ENCODE results near the gene TWSG1. TPM values are rescaled to one million over a fixed set of nuclear protein-coding genes. Genes with fewer than 3 reads are reported as not detected.

Gene TWSG1
- total and polyA plus RNA-seq, 10 of the 15 experiments (the other 5 are each of a cell fraction or from before 2014, with no cell fraction given): 11.1 to 45.1 (median 27.7) TPM

DNA sequence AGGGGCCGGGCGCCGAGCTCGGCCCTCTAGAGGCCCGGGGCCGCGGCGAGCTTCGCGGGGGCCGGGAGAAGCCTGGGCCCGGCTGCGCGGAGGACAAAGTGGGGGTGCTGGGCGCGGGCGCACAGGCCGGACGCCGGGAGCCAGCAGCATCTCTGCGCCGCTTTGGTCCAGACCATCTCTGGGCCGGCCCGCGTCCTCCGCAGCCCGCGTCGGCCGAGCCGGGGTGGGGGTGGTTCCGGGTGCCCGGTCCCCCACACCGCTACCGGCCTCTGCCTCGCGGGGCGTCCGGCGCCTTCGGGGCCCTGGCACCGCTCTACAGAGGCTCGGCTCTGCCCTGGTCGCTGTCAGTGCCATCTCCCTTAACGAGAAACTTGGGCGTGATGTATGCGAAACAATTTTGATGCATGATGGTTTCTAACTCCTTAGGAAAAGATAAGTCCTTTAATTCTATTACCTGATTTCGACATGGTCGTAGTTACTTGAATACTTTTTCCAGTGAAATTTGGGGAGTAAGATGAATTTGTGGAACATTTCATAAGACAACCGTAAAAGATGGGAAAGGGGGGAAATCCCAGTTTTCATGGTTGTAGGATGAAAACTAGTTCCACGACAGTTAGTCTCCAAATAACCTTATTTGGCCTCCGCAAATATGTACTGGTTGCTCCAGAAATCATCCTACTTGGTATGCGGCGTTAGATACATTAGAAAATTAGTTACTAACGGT, 562 bp downstream of the TWSG1 start (continued):
- TF ChIP-seq DPF2 (IDR thresholded peaks at IDR 0.05) (peak; percentile 74), ASH2L (IDR thresholded peaks at IDR 0.05; ENCODE audit: borderline replicate concordance, low read depth) (0 out of 2 replicates have a peak, but pooled peaks have one; percentile 76), RAD21 (IDR thresholded peaks at IDR 0.05; ENCODE audit: insufficient read depth, low read depth, low read length) (peak; percentile 11; the same call in 1 of the 2 replicates), NR2F1 (conservative IDR thresholded peaks at IDR 0.05) (peak; percentile 44), EGR1 (IDR thresholded peaks at IDR 0.05; ENCODE audit: borderline replicate concordance in 1 of 2, low read depth in 2 of 2, low read length in 2 of 2) (0 out of 3 replicates have a peak, but pooled peaks of 1 of the 2 experiments have one; percentile 4), RB1 (IDR thresholded peaks at IDR 0.05; ENCODE audit: borderline replicate concordance) (0 out of 2 replicates have a peak, but pooled peaks have one; percentile 21), MTA3 (IDR thresholded peaks at IDR 0.05; ENCODE audit: borderline replicate concordance, low read length) (no peak), BACH1 (IDR thresholded peaks at IDR 0.05; ENCODE audit: borderline replicate concordance) (0 out of 2 replicates have a peak, but pooled peaks have one; percentile 24), EED (IDR thresholded peaks at IDR 0.05; ENCODE audit: low read depth) (no peak), LARP7 (IDR thresholded peaks at IDR 0.05) (peak; percentile 89), ZNF24 (IDR thresholded peaks at IDR 0.05) (no peak)
- TF ChIP-seq, protein P1, sequence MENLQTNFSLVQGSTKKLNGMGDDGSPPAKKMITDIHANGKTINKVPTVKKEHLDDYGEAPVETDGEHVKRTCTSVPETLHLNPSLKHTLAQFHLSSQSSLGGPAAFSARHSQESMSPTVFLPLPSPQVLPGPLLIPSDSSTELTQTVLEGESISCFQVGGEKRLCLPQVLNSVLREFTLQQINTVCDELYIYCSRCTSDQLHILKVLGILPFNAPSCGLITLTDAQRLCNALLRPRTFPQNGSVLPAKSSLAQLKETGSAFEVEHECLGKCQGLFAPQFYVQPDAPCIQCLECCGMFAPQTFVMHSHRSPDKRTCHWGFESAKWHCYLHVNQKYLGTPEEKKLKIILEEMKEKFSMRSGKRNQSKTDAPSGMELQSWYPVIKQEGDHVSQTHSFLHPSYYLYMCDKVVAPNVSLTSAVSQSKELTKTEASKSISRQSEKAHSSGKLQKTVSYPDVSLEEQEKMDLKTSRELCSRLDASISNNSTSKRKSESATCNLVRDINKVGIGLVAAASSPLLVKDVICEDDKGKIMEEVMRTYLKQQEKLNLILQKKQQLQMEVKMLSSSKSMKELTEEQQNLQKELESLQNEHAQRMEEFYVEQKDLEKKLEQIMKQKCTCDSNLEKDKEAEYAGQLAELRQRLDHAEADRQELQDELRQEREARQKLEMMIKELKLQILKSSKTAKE (IDR thresholded peaks at IDR 0.05; ENCODE audit: low read depth, poor library complexity, severe bottlenecking): no peak
- TF ChIP-seq, protein P2, sequence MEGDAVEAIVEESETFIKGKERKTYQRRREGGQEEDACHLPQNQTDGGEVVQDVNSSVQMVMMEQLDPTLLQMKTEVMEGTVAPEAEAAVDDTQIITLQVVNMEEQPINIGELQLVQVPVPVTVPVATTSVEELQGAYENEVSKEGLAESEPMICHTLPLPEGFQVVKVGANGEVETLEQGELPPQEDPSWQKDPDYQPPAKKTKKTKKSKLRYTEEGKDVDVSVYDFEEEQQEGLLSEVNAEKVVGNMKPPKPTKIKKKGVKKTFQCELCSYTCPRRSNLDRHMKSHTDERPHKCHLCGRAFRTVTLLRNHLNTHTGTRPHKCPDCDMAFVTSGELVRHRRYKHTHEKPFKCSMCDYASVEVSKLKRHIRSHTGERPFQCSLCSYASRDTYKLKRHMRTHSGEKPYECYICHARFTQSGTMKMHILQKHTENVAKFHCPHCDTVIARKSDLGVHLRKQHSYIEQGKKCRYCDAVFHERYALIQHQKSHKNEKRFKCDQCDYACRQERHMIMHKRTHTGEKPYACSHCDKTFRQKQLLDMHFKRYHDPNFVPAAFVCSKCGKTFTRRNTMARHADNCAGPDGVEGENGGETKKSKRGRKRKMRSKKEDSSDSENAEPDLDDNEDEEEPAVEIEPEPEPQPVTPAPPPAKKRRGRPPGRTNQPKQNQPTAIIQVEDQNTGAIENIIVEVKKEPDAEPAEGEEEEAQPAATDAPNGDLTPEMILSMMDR (IDR thresholded peaks at IDR 0.05 in 2 of 3, conservative IDR thresholded peaks at IDR 0.05 in 1 of 3; ENCODE audit: control insufficient read depth in 2 of 3, extremely low read depth in 1 of 3, insufficient read depth in 1 of 3, low read depth in 3 of 3, low read length in 3 of 3): 0 out of 6 replicates have a peak, but pooled peaks of 1 of the 3 experiments have one; percentile 1
- TF ChIP-seq, protein P3, sequence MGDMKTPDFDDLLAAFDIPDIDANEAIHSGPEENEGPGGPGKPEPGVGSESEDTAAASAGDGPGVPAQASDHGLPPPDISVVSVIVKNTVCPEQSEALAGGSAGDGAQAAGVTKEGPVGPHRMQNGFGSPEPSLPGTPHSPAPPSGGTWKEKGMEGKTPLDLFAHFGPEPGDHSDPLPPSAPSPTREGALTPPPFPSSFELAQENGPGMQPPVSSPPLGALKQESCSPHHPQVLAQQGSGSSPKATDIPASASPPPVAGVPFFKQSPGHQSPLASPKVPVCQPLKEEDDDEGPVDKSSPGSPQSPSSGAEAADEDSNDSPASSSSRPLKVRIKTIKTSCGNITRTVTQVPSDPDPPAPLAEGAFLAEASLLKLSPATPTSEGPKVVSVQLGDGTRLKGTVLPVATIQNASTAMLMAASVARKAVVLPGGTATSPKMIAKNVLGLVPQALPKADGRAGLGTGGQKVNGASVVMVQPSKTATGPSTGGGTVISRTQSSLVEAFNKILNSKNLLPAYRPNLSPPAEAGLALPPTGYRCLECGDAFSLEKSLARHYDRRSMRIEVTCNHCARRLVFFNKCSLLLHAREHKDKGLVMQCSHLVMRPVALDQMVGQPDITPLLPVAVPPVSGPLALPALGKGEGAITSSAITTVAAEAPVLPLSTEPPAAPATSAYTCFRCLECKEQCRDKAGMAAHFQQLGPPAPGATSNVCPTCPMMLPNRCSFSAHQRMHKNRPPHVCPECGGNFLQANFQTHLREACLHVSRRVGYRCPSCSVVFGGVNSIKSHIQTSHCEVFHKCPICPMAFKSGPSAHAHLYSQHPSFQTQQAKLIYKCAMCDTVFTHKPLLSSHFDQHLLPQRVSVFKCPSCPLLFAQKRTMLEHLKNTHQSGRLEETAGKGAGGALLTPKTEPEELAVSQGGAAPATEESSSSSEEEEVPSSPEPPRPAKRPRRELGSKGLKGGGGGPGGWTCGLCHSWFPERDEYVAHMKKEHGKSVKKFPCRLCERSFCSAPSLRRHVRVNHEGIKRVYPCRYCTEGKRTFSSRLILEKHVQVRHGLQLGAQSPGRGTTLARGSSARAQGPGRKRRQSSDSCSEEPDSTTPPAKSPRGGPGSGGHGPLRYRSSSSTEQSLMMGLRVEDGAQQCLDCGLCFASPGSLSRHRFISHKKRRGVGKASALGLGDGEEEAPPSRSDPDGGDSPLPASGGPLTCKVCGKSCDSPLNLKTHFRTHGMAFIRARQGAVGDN (IDR thresholded peaks at IDR 0.05): peak; percentile 61; the same call in 1 of the 2 replicates
- TF ChIP-seq, protein P4, sequence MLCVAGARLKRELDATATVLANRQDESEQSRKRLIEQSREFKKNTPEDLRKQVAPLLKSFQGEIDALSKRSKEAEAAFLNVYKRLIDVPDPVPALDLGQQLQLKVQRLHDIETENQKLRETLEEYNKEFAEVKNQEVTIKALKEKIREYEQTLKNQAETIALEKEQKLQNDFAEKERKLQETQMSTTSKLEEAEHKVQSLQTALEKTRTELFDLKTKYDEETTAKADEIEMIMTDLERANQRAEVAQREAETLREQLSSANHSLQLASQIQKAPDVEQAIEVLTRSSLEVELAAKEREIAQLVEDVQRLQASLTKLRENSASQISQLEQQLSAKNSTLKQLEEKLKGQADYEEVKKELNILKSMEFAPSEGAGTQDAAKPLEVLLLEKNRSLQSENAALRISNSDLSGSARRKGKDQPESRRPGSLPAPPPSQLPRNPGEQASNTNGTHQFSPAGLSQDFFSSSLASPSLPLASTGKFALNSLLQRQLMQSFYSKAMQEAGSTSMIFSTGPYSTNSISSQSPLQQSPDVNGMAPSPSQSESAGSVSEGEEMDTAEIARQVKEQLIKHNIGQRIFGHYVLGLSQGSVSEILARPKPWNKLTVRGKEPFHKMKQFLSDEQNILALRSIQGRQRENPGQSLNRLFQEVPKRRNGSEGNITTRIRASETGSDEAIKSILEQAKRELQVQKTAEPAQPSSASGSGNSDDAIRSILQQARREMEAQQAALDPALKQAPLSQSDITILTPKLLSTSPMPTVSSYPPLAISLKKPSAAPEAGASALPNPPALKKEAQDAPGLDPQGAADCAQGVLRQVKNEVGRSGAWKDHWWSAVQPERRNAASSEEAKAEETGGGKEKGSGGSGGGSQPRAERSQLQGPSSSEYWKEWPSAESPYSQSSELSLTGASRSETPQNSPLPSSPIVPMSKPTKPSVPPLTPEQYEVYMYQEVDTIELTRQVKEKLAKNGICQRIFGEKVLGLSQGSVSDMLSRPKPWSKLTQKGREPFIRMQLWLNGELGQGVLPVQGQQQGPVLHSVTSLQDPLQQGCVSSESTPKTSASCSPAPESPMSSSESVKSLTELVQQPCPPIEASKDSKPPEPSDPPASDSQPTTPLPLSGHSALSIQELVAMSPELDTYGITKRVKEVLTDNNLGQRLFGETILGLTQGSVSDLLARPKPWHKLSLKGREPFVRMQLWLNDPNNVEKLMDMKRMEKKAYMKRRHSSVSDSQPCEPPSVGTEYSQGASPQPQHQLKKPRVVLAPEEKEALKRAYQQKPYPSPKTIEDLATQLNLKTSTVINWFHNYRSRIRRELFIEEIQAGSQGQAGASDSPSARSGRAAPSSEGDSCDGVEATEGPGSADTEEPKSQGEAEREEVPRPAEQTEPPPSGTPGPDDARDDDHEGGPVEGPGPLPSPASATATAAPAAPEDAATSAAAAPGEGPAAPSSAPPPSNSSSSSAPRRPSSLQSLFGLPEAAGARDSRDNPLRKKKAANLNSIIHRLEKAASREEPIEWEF (IDR thresholded peaks at IDR 0.05; ENCODE audit: insufficient replicate concordance, low read depth, low read length): no peak
